ENCODE results near the gene DCAF5. TPM values are rescaled to one million over a fixed set of nuclear protein-coding genes. Genes with fewer than 3 reads are reported as not detected.

The DCAF5 gene
- total RNA-seq, 1 experiment from 2014 or later = 29.1 TPM

- Histone ChIP-seq H3K4me1 (replicated peaks; ENCODE audit: insufficient read depth) (peaks cover 20% of the 10 kb centered on the region), H3K36me3 (ENCODE audit: low read depth) (0 out of 2 replicates have a peak, but pooled peaks cover 6% of the 10 kb centered on the region), H4K20me1 (ENCODE audit: insufficient read depth) (no peaks in the 10 kb centered on the region; the same call in 1 of the 2 replicates), H3K27ac (no peak overlapping the region), H3K9me2 (ENCODE audit: insufficient read depth) (no peaks in the 10 kb centered on the region), H3F3A (ENCODE audit: insufficient read depth, low read depth) (peaks cover 11% of the 10 kb centered on the region; the same call in 1 of the 2 replicates), H2AFZ (no peak overlapping the region), H3K27me3 (ENCODE audit: insufficient read depth, low read depth) (no peaks in the 10 kb centered on the region), H3K4me2 (no peak overlapping the region), H3K79me2 (ENCODE audit: low read depth) (no peaks in the 10 kb centered on the region), H3K9me3 (ENCODE audit: insufficient read depth, low read depth) (no peaks in the 10 kb centered on the region), H3K4me3 (no peak overlapping the region)
- POLR2A ChIA-PET (ENCODE audit: unreplicated experiment) = no interaction called here
- CTCF ChIA-PET = no interaction called here
- DNase-seq = no peak
- TF ChIP-seq, protein P1, sequence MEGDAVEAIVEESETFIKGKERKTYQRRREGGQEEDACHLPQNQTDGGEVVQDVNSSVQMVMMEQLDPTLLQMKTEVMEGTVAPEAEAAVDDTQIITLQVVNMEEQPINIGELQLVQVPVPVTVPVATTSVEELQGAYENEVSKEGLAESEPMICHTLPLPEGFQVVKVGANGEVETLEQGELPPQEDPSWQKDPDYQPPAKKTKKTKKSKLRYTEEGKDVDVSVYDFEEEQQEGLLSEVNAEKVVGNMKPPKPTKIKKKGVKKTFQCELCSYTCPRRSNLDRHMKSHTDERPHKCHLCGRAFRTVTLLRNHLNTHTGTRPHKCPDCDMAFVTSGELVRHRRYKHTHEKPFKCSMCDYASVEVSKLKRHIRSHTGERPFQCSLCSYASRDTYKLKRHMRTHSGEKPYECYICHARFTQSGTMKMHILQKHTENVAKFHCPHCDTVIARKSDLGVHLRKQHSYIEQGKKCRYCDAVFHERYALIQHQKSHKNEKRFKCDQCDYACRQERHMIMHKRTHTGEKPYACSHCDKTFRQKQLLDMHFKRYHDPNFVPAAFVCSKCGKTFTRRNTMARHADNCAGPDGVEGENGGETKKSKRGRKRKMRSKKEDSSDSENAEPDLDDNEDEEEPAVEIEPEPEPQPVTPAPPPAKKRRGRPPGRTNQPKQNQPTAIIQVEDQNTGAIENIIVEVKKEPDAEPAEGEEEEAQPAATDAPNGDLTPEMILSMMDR (conservative IDR thresholded peaks at IDR 0.05) = no peak
- TF ChIP-seq EZH2 (IDR thresholded peaks at IDR 0.05; ENCODE audit: low read depth) = no peak
- no TSS peak for BruUV-seq (replicated peaks)
- intact Hi-C loops (cut with micrococcal nuclease; ENCODE audit: unreplicated experiment) = no loop called here
These were observed 56.0 kb downstream of the DCAF5 start for GRCh38 chr14:69096781-69097475.

DNA sequence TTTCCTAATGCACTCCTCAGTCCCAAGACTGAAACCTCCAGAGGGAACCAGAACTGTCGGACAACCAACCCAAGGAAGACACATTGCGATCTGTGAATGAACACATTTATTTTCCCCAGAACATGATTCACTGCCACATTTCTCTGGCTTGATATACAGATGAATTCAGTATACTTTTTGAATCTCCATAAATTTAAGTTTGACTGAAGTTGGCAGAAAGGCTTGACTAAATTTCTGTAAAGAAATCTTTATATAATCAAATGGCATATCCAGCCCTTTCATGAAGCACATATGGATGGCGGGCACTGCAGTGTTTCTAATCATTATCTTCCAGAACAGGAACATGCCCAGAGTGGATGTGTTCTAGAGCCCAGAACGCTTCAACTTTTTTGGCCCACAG lies 56.7 kb downstream of the DCAF5 start:
- H3K27ac ChIP-seq = no peak overlapping the region
- no peak for DNase-seq
- BruUV-seq (replicated peaks) = no TSS peak
- H3K4me3 ChIP-seq = no peak overlapping the region
- H3K4me1 ChIP-seq (replicated peaks; ENCODE audit: insufficient read depth) = peaks cover 15% of the 10 kb centered on the region
- H3K27me3 ChIP-seq (ENCODE audit: insufficient read depth, low read depth) = no peaks in the 10 kb centered on the region
- no peaks in the 10 kb centered on the region for H3K9me2 ChIP-seq (ENCODE audit: insufficient read depth)
- TF ChIP-seq, protein P1 (conservative IDR thresholded peaks at IDR 0.05) = no peak
- no peak for TF ChIP-seq EZH2 (IDR thresholded peaks at IDR 0.05; ENCODE audit: low read depth)
- no peaks in the 10 kb centered on the region; the same call in 1 of the 2 replicates for H4K20me1 ChIP-seq (ENCODE audit: insufficient read depth)
- ChIA-PET CTCF (no interaction called here), POLR2A (ENCODE audit: unreplicated experiment) (no interaction called here)
- intact Hi-C loops (cut with micrococcal nuclease; ENCODE audit: unreplicated experiment) = no loop called here
- no peak overlapping the region for H3K4me2 ChIP-seq
- no peak overlapping the region for H2AFZ ChIP-seq
- H3K9me3 ChIP-seq (ENCODE audit: insufficient read depth, low read depth) = no peaks in the 10 kb centered on the region
- H3F3A ChIP-seq (ENCODE audit: insufficient read depth, low read depth) = peaks cover 8% of the 10 kb centered on the region; the same call in 1 of the 2 replicates
- no peaks in the 10 kb centered on the region for H3K79me2 ChIP-seq (ENCODE audit: low read depth)
- 0 out of 2 replicates have a peak, but pooled peaks cover 6% of the 10 kb centered on the region for H3K36me3 ChIP-seq (ENCODE audit: low read depth)

- H2AFZ ChIP-seq = no peak overlapping the region
- H3F3A ChIP-seq (ENCODE audit: insufficient read depth, low read depth) = peaks cover 10% of the 10 kb centered on the region; the same call in 1 of the 2 replicates
- no peak overlapping the region for H3K4me2 ChIP-seq
- no peaks in the 10 kb centered on the region for H3K9me3 ChIP-seq (ENCODE audit: insufficient read depth, low read depth)
- CTCF ChIA-PET = no interaction called here
- H3K27ac ChIP-seq = no peak overlapping the region
- no peak for TF ChIP-seq EZH2 (IDR thresholded peaks at IDR 0.05; ENCODE audit: low read depth)
- TF ChIP-seq, protein P1 (conservative IDR thresholded peaks at IDR 0.05) = no peak
- H3K4me3 ChIP-seq = no peak overlapping the region
- no TSS peak for BruUV-seq (replicated peaks)
- POLR2A ChIA-PET (ENCODE audit: unreplicated experiment) = no interaction called here
- H3K27me3 ChIP-seq (ENCODE audit: insufficient read depth, low read depth) = no peaks in the 10 kb centered on the region
- DNase-seq = no peak
- no peaks in the 10 kb centered on the region for H4K20me1 ChIP-seq (ENCODE audit: insufficient read depth)
- peaks cover 15% of the 10 kb centered on the region for H3K4me1 ChIP-seq (replicated peaks; ENCODE audit: insufficient read depth)
- intact Hi-C loops (cut with micrococcal nuclease; ENCODE audit: unreplicated experiment) = loop anchor here (5.0 kb wide), 4 partner anchors 52 to 232 kb away; partner anchors contain the start of gene ACTN1
- H3K9me2 ChIP-seq (ENCODE audit: insufficient read depth) = no peaks in the 10 kb centered on the region
- H3K36me3 ChIP-seq (ENCODE audit: low read depth) = peaks cover 12% of the 10 kb centered on the region
- H3K79me2 ChIP-seq (ENCODE audit: low read depth) = peaks cover 6% of the 10 kb centered on the region
These were observed 58.4 kb downstream of the DCAF5 start for GRCh38 chr14:69094481-69094880.
